A549 (cell line): ENCODE results near the gene BAG1. TPM values are rescaled to one million over a fixed set of nuclear protein-coding genes. Genes with fewer than 3 reads are reported as not detected.
A peak's percentile ranks its signal among the peaks of the same experiment; 100 is the strongest.

ENCODE experiments used
- ATAC-seq, 2 experiments: fragments of 200-7000 bp in 1 of 2; fragments of >200 bp in 1 of 2; cut with Nextera tagmentation in 1 of 2; cut with Tn5 transposase in 1 of 2; 3 replicates each; pipeline versions ENCODE4 v1.8.0 to v1.9.1; 2018 to 2020; ENCODE audit warnings: mild to moderate bottlenecking in 1 of 2, moderate library complexity in 1 of 2
- CTCF ChIA-PET: fragments of 300-600 bp; sonication (Branson Sonifier 250); formaldehyde crosslinking; extraction: SDS; loops from one replicate; lab custom pipeline; 2021; ENCODE audit warnings: antibody characterized with exemption, inconsistent platforms; lab: Yijun Ruan, JAX
- POLR2A ChIA-PET: fragments of 350-600 bp; formaldehyde crosslinking; extraction: SDS; loops from one replicate; lab custom pipeline; 2021; ENCODE audit warnings: antibody characterized with exemption, inconsistent platforms; lab: Yijun Ruan, JAX
- DNase-seq, 2 experiments: peaks; one replicate each; pipeline versions ENCODE4 v3.0.0 to v3.0.0-alpha.2; 2011 to 2016; ENCODE audit warnings: low read depth in 1 of 2, low spot score in 1 of 2
- FAIRE-seq: peaks from 2 replicates; lab custom pipeline; 2011; peaks lifted over from hg19 to GRCh38; lab: Jason Lieb, UNC
- H3K27ac ChIP-seq, 2 experiments: fragments of >200 bp; sonication (Bioruptor Twin); formaldehyde crosslinking; 3 replicates each; pipeline ENCODE4 v1.5.1; 2016 to 2017
- H3K4me1 ChIP-seq: fragments of >200 bp; sonication (Bioruptor Twin); formaldehyde crosslinking; 3 replicates; pipeline ENCODE4 v1.6.1; 2016
- H3K4me2 ChIP-seq: fragments of >200 bp; sonication (Bioruptor Twin); formaldehyde crosslinking; 3 replicates; pipeline ENCODE4 v1.6.1; 2016
- H3K4me3 ChIP-seq: fragments of >200 bp; sonication (Bioruptor Twin); formaldehyde crosslinking; 3 replicates; pipeline ENCODE4 v1.5.1; 2016
- H3K9me3 ChIP-seq: fragments of >200 bp; sonication (Bioruptor Twin); formaldehyde crosslinking; 3 replicates; pipeline ENCODE4 v1.6.1; 2016
- CEBPB ChIP-seq, 2 experiments: fragments of >200 bp in 1 of 2; sonication (Bioruptor Twin) in 1 of 2; formaldehyde crosslinking in 1 of 2; IDR thresholded peaks; 2 replicates each; pipeline ENCODE4 v1.6.1; 2012 to 2016
- CHD4 ChIP-seq: fragments of 200-600 bp; sonication (generic); IDR thresholded peaks from 2 replicates; pipeline ENCODE4 v1.6.1; 2016; ENCODE audit warnings: antibody characterized with exemption, mild to moderate bottlenecking, borderline replicate concordance
- EHF ChIP-seq: fragments of 250-450 bp; sonication (Bioruptor Pico); IDR thresholded peaks from 2 replicates; pipeline ENCODE4 v1.5.0; 2020; ENCODE audit warnings: mild to moderate bottlenecking
- FOSB ChIP-seq: fragments of 250-450 bp; sonication (Bioruptor Pico); IDR thresholded peaks from 2 replicates; pipeline ENCODE4 v1.5.0; 2020; ENCODE audit warnings: mild to moderate bottlenecking, moderate library complexity
- HDAC2 ChIP-seq: fragments of 200-600 bp; sonication (generic); IDR thresholded peaks from 2 replicates; pipeline ENCODE4 v1.6.1; 2016
- HOXB5 ChIP-seq: fragments of 250-450 bp; sonication (Bioruptor Pico); IDR thresholded peaks from 2 replicates; pipeline ENCODE4 v1.5.0; 2020; ENCODE audit warnings: mild to moderate bottlenecking, moderate library complexity
- JUN ChIP-seq, 2 experiments: fragments of >200 bp; sonication (Bioruptor Twin); formaldehyde crosslinking; IDR thresholded peaks; 2 replicates in 1 of 2; 3 replicates in 1 of 2; pipeline ENCODE4 v1.6.1; 2016 to 2017
- KDM1A ChIP-seq: fragments of 200-600 bp; sonication (generic); IDR thresholded peaks from 2 replicates; pipeline ENCODE4 v1.6.1; 2016; ENCODE audit warnings: low read depth, mild to moderate bottlenecking
- MAFK ChIP-seq: fragments of 450-650 bp; IDR thresholded peaks from 2 replicates; pipeline ENCODE4 v1.6.1; 2014; ENCODE audit not compliant: partially characterized antibody
- MAZ ChIP-seq: fragments of 150-350 bp; IDR thresholded peaks from 2 replicates; pipeline ENCODE4 v1.6.1; 2014; ENCODE audit warnings: antibody characterized with exemption, low read depth, low read length, borderline replicate concordance
- NFE2L2 ChIP-seq: fragments of 150-350 bp; conservative IDR thresholded peaks from 2 replicates; pipeline ENCODE4 v1.6.1; 2014; ENCODE audit warnings: low read length
- POLR2A ChIP-seq: IDR thresholded peaks from 2 replicates; pipeline ENCODE4 v1.6.1; 2012; ENCODE audit warnings: mild to moderate bottlenecking, low read length
- RAD21 ChIP-seq, 2 experiments: fragments of >200 bp in 1 of 2; sonication (Bioruptor Twin) in 1 of 2; formaldehyde crosslinking in 1 of 2; IDR thresholded peaks in 1 of 2; conservative IDR thresholded peaks in 1 of 2; 2 replicates in 1 of 2; 3 replicates in 1 of 2; pipeline ENCODE4 v1.6.1; 2012 to 2018; ENCODE audit warnings: inconsistent platforms in 1 of 2
- RNF2 ChIP-seq: fragments of 200-600 bp; sonication (generic); IDR thresholded peaks from 2 replicates; pipeline ENCODE4 v1.6.1; 2016; ENCODE audit warnings: low read depth, mild to moderate bottlenecking, antibody characterized with exemption, moderate library complexity, borderline replicate concordance
- SMC3 ChIP-seq: fragments of >200 bp; sonication (Bioruptor Twin); formaldehyde crosslinking; IDR thresholded peaks from 3 replicates; pipeline ENCODE4 v1.6.1; 2018; ENCODE audit warnings: inconsistent platforms
- TP53 ChIP-seq: fragments of 250-450 bp; sonication (Bioruptor Pico); IDR thresholded peaks from 2 replicates; pipeline ENCODE4 v1.5.0; 2021; ENCODE audit warnings: mild to moderate bottlenecking, moderate library complexity
- ZC3H11A ChIP-seq: fragments of 450-650 bp; IDR thresholded peaks from 2 replicates; pipeline ENCODE4 v1.6.1; 2014; ENCODE audit warnings: antibody characterized with exemption, mild to moderate bottlenecking
- ZNF302 ChIP-seq: fragments of 250-450 bp; sonication (Bioruptor Pico); IDR thresholded peaks from 2 replicates; pipeline ENCODE4 v1.9.0; 2021; ENCODE audit warnings: inconsistent platforms, mild to moderate bottlenecking, moderate library complexity
- ZSCAN20 ChIP-seq: fragments of 250-450 bp; sonication (Bioruptor Pico); IDR thresholded peaks from 2 replicates; pipeline ENCODE4 v1.8.0; 2022; ENCODE audit warnings: mild to moderate bottlenecking, moderate library complexity
- WGBS: methylation state at CpG from one replicate; pipeline ENCODE4 v1.1.6; 2017; ENCODE audit errors: missing lambda C conversion rate; 5-methylcytosine and 5-hydroxymethylcytosine counted together
- polyA plus RNA-seq, 4 experiments: library from polyadenylated mRNA; depleted of rRNA in 3 of 4; stranded (reverse); fragments of >200 nt; fragmentation: RNase III in 1 of 4; extraction: RNeasy Plus Mini Kit Qiagen cat#74134 plus additional on column Dnase treatment in 1 of 4; gene quantifications; 2 replicates in 3 of 4; 3 replicates in 1 of 4; pipeline ENCODE4 v1.2.3, GENCODE V29; 2011 to 2017
- TF ChIP-seq, protein P1 (sequence below): IDR thresholded peaks from 2 replicates; pipeline ENCODE4 v1.6.1; 2012
- TF ChIP-seq, protein P2 (sequence below): fragments of 250-450 bp; sonication (Bioruptor Pico); IDR thresholded peaks from 2 replicates; pipeline ENCODE4 v1.5.0; 2020; ENCODE audit warnings: low read depth, mild to moderate bottlenecking, moderate library complexity
- TF ChIP-seq, protein P3 (sequence below): fragments of 150-350 bp; IDR thresholded peaks from 2 replicates; pipeline ENCODE4 v1.6.1; 2014; ENCODE audit warnings: low read depth, mild to moderate bottlenecking, low read length

BAG1 gene
- polyA plus RNA-seq, 2 of the 4 experiments (the other 2 are of a cell fraction): 73.0 to 86.9 TPM

DNA sequence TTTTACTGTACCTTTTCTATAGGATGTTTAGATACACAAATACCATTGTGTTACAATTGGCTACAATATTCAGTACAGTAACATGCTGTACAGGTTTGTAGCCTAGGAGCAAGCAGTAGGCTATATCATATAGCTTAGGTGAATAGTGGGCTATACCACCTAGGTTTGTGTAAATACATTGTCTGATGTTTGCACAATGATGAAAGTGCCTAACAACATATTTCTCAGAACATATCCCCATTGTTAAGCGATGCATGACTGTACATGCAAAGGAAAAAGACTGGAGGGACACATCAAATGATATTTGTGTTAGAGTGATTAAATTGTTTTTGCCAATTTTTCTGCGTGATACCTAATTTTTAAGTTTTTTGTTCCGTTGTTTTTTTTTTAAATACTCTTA, 5.6 kb upstream of the BAG1 start:
- ATAC-seq: no peak

GRCh38 chr9:33267151-33267767, 2.8 kb upstream of the BAG1 start:
- Histone ChIP-seq H3K4me1 (peaks cover 17% of the 10 kb centered on the region), H3K27ac (no peak overlapping the region), H3K9me3 (no peaks in the 10 kb centered on the region), H3K4me3 (no peak overlapping the region), H3K4me2 (no peak overlapping the region)
- POLR2A ChIA-PET: no interaction called here
- TF ChIP-seq TP53 (no peak), MAFK (peak; percentile 75), NFE2L2 (no peak), FOSB (no peak), EHF (CRISPR knock-in tag) (no peak)
- FAIRE-seq: no peak
- no peak for DNase-seq
- CTCF ChIA-PET: no interaction called here
- ATAC-seq: no peak

More for the DNA sequence above, 5.6 kb upstream of the BAG1 start:
- no peak for DNase-seq
- no peak for FAIRE-seq
- Histone ChIP-seq H3K4me2 (no peak overlapping the region), H3K4me1 (peaks cover 11% of the 10 kb centered on the region; the same call in 2 of the 3 replicates), H3K4me3 (no peak overlapping the region), H3K27ac (no peak overlapping the region), H3K9me3 (no peaks in the 10 kb centered on the region)
- ChIA-PET CTCF (interaction anchor here (1.3 to 1.7 kb wide), 3 partner anchors 12 to 38 kb away, joined by 3 read pairs; no protein-coding TSS in a partner anchor), POLR2A (no interaction called here)
- TF ChIP-seq CEBPB (IDR thresholded peaks at IDR 0.05) (no peak), ZC3H11A (no peak), TP53 (no peak), ZNF302 (CRISPR knock-in tag) (no peak), MAFK (no peak), SMC3 (no peak), ZSCAN20 (CRISPR knock-in tag) (no peak), JUN (IDR thresholded peaks at IDR 0.05) (no peak), HDAC2 (no peak), CHD4 (no peak), FOSB (no peak), RNF2 (no peak), MAZ (no peak), HOXB5 (CRISPR knock-in tag) (no peak), KDM1A (no peak), POLR2A (no peak)
- TF ChIP-seq, protein P1, sequence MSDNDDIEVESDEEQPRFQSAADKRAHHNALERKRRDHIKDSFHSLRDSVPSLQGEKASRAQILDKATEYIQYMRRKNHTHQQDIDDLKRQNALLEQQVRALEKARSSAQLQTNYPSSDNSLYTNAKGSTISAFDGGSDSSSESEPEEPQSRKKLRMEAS: no peak
- TF ChIP-seq, protein P2, sequence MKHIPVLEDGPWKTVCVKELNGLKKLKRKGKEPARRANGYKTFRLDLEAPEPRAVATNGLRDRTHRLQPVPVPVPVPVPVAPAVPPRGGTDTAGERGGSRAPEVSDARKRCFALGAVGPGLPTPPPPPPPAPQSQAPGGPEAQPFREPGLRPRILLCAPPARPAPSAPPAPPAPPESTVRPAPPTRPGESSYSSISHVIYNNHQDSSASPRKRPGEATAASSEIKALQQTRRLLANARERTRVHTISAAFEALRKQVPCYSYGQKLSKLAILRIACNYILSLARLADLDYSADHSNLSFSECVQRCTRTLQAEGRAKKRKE (CRISPR knock-in tag): no peak
- TF ChIP-seq, protein P3, sequence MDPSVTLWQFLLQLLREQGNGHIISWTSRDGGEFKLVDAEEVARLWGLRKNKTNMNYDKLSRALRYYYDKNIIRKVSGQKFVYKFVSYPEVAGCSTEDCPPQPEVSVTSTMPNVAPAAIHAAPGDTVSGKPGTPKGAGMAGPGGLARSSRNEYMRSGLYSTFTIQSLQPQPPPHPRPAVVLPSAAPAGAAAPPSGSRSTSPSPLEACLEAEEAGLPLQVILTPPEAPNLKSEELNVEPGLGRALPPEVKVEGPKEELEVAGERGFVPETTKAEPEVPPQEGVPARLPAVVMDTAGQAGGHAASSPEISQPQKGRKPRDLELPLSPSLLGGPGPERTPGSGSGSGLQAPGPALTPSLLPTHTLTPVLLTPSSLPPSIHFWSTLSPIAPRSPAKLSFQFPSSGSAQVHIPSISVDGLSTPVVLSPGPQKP: no peak
- 89% methylated on average over 3 of the region's 3 CpGs for WGBS

DNA sequence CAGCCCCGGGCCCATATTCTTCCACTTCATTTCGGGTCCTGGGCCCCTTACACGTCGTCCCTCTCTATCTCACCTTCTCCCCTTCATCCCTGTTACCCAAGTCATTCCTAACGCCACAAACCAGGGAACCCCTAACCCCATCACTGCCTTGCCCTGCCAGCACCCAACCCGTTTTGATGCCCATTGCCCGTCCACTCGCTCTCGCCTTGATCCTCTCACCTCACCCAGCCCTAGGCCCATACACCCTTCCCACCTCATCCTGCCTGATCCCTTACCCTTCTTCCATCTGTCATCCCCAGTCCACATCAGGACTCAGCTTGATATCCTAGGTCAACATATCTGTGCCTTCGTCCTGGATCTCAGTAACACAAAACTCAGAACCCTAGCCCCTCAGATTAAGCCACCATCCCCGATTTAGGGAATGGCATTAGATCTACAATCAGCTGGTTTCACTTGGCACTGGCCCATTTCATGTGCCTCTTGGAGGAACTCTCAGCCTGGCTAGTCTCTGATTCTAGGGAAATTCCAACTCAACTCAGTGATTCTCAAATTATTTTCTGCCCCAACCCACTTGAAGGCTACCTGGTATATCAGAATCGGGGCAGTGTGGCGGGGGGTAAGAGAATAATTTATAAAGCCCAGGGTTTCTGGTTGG, 830 bp upstream of the BAG1 start:
- Histone ChIP-seq H3K4me3 (peak overlapping the region; percentile 90), H3K27ac (peak overlapping the region; percentile 84 to 90), H3K4me1 (peaks cover 34% of the 10 kb centered on the region), H3K9me3 (no peaks in the 10 kb centered on the region), H3K4me2 (peak overlapping the region; percentile 87)
- ATAC-seq: peak in 1 of 2 experiments; percentile 23; a peak in 2 of 6 replicates
- ChIA-PET POLR2A (no interaction called here), CTCF (interaction anchor here (1.2 to 3.4 kb wide), 3 partner anchors 22 to 188 kb away, joined by 3 to 12 read pairs (median 3); no protein-coding TSS in a partner anchor)
- TF ChIP-seq RAD21 (conservative IDR thresholded peaks at IDR 0.05 in 1 of 2, IDR thresholded peaks at IDR 0.05 in 1 of 2) (no peak), JUN (IDR thresholded peaks at IDR 0.05) (peak in 1 of 2 experiments; percentile 48; a peak in 1 of 5 replicates), ZSCAN20 (CRISPR knock-in tag) (no peak)
- no peak for DNase-seq
- WGBS: 11% methylated on average over 12 of the region's 13 CpGs
- no peak for FAIRE-seq
